ENCODE data around the gene PADI1. TPM values are rescaled to one million over a fixed set of nuclear protein-coding genes. Genes with fewer than 3 reads are reported as not detected.

PADI1 gene
- polyA plus RNA-seq, 1 of the 3 experiments (the other 2 are of a cell fraction): 0.26 TPM

DNA sequence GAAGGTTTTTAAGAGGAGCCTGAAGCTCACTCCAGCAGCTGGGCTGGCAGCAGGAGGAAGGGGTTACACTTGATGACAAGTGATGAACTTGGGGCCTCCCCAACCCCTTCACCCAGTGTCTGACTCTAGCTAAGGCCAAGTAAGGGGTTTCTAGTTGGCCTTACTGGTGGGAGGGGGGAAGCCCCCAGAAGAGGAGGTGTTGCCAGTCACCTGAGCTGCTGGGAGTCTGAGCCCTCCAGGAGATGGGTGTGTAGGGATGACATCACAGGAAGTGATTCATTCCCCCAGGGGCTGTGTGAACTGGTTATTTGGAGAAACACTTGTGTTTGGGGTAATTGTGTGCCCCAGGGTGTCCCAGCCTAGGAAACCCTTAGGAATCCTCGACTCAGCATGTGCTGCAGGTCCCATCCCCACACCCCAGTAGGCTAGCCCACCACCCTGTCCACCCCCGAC is 3.1 kb downstream of the PADI1 start:
- Histone ChIP-seq H3K9me2 (no peaks in the 10 kb centered on the region), H3K36me3 (replicated peaks in 1 of 2; ENCODE audit: control insufficient read depth in 1 of 2, insufficient read depth in 2 of 2, low read length in 1 of 2) (no peaks in the 10 kb centered on the region), H3K27ac (ENCODE audit: low read depth in 2 of 2, low read length in 1 of 2) (no peak overlapping the region), H3K4me3 (ENCODE audit: low read depth in 2 of 2, low read length in 1 of 2) (no peak overlapping the region), H3K79me2 (ENCODE audit: insufficient read depth) (no peaks in the 10 kb centered on the region), H3K4me2 (no peak overlapping the region), H3K9ac (no peak overlapping the region), H3F3A (replicated peaks; ENCODE audit: insufficient read depth) (peaks cover 5% of the 10 kb centered on the region), H3K9me3 (no peaks in the 10 kb centered on the region), H2AFZ (ENCODE audit: low read depth) (no peak overlapping the region), H3K4me1 (ENCODE audit: control insufficient read depth in 1 of 2, insufficient read depth in 2 of 2, low read depth in 1 of 2, low read length in 1 of 2) (peaks cover 7 to 18% of the 10 kb centered on the region in 2 experiments; a peak in 3 of 4 replicates), H4K20me1 (ENCODE audit: insufficient read depth) (no peaks in the 10 kb centered on the region), H3K27me3 (ENCODE audit: insufficient read depth) (no peaks in the 10 kb centered on the region)
- no peak for DNase-seq
- WGBS (ENCODE audit: low lambda C conversion rate): no CpG with 5 or more reads among the region's 2 CpGs
- POLR2A ChIA-PET: no interaction called here
- TF ChIP-seq FOSL2 (IDR thresholded peaks at IDR 0.05; ENCODE audit: borderline replicate concordance, low read depth) (peak; percentile 52; the same call in 1 of the 2 replicates), TCF12 (IDR thresholded peaks at IDR 0.05) (0 out of 2 replicates have a peak, but pooled peaks have one; percentile 18), FOXM1 (IDR thresholded peaks at IDR 0.05; ENCODE audit: low read depth) (no peak)
- CTCF ChIA-PET: interaction anchor here (1.0 to 2.4 kb wide), 3 partner anchors 29 to 83 kb away, joined by 3 to 19 read pairs (median 4); no protein-coding TSS in a partner anchor

DNA sequence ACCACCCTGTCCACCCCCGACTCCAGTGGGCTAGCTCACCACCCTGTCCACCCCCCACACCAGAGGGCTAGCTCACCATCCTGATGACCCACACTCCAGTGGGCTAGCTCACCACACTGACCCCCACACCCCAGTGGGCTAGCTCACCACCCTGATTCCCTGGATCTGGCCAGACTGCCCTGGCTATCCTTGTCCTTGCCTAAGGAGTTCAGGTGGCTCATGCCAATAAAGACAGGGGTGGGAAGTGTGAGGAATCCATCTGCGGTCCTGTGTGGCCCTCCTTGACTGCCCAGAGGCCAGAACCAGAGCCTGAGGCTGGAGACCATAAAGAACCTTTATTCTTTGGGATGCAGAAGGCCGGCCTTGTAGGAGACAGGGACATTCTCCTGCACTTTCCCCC is 3.6 kb downstream of the PADI1 start:
- Histone ChIP-seq H3K9me2 (no peaks in the 10 kb centered on the region), H3K36me3 (replicated peaks in 1 of 2; ENCODE audit: control insufficient read depth in 1 of 2, insufficient read depth in 2 of 2, low read length in 1 of 2) (no peaks in the 10 kb centered on the region), H2AFZ (ENCODE audit: low read depth) (no peak overlapping the region), H3K79me2 (ENCODE audit: insufficient read depth) (no peaks in the 10 kb centered on the region), H3K27me3 (ENCODE audit: insufficient read depth) (no peaks in the 10 kb centered on the region), H3K9me3 (no peaks in the 10 kb centered on the region), H3K9ac (no peak overlapping the region), H3F3A (replicated peaks; ENCODE audit: insufficient read depth) (peaks cover 5% of the 10 kb centered on the region), H3K4me3 (ENCODE audit: low read depth in 2 of 2, low read length in 1 of 2) (no peak overlapping the region), H3K27ac (ENCODE audit: low read depth in 2 of 2, low read length in 1 of 2) (no peak overlapping the region), H3K4me2 (no peak overlapping the region), H4K20me1 (ENCODE audit: insufficient read depth) (no peaks in the 10 kb centered on the region), H3K4me1 (ENCODE audit: control insufficient read depth in 1 of 2, insufficient read depth in 2 of 2, low read depth in 1 of 2, low read length in 1 of 2) (peaks cover 7 to 23% of the 10 kb centered on the region in 2 experiments; a peak in 3 of 4 replicates)
- TF ChIP-seq CHD2 (IDR thresholded peaks at IDR 0.05; ENCODE audit: low read length, partially characterized antibody): no peak
- TF ChIP-seq, protein P1, sequence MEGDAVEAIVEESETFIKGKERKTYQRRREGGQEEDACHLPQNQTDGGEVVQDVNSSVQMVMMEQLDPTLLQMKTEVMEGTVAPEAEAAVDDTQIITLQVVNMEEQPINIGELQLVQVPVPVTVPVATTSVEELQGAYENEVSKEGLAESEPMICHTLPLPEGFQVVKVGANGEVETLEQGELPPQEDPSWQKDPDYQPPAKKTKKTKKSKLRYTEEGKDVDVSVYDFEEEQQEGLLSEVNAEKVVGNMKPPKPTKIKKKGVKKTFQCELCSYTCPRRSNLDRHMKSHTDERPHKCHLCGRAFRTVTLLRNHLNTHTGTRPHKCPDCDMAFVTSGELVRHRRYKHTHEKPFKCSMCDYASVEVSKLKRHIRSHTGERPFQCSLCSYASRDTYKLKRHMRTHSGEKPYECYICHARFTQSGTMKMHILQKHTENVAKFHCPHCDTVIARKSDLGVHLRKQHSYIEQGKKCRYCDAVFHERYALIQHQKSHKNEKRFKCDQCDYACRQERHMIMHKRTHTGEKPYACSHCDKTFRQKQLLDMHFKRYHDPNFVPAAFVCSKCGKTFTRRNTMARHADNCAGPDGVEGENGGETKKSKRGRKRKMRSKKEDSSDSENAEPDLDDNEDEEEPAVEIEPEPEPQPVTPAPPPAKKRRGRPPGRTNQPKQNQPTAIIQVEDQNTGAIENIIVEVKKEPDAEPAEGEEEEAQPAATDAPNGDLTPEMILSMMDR (IDR thresholded peaks at IDR 0.05): no peak
- TF ChIP-seq ELF1 (IDR thresholded peaks at IDR 0.05): no peak
- TF ChIP-seq EP300 (IDR thresholded peaks at IDR 0.05; ENCODE audit: borderline replicate concordance in 1 of 2, low read depth in 1 of 2, low read length in 1 of 2): no peak
- TF ChIP-seq POLR2AphosphoS5 (IDR thresholded peaks at IDR 0.05; ENCODE audit: low read depth, low read length): no peak
- no peak for TF ChIP-seq NFIC (IDR thresholded peaks at IDR 0.05; ENCODE audit: borderline replicate concordance)
- no peak for TF ChIP-seq GATA2 (CRISPR knock-in tag; IDR thresholded peaks at IDR 0.05)
- no peak for TF ChIP-seq SIN3A (IDR thresholded peaks at IDR 0.05; ENCODE audit: borderline replicate concordance, low read depth, low read length)
- no peak for TF ChIP-seq RAD21 (IDR thresholded peaks at IDR 0.05; ENCODE audit: low read length)
- TF ChIP-seq RCOR1 (IDR thresholded peaks at IDR 0.05; ENCODE audit: low read length): no peak
- no peak for TF ChIP-seq GABPA (IDR thresholded peaks at IDR 0.05; ENCODE audit: low read depth)
- TF ChIP-seq, protein P2, sequence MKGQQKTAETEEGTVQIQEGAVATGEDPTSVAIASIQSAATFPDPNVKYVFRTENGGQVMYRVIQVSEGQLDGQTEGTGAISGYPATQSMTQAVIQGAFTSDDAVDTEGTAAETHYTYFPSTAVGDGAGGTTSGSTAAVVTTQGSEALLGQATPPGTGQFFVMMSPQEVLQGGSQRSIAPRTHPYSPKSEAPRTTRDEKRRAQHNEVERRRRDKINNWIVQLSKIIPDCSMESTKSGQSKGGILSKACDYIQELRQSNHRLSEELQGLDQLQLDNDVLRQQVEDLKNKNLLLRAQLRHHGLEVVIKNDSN (IDR thresholded peaks at IDR 0.05; ENCODE audit: borderline replicate concordance, low read depth): no peak
- TF ChIP-seq, protein P3, sequence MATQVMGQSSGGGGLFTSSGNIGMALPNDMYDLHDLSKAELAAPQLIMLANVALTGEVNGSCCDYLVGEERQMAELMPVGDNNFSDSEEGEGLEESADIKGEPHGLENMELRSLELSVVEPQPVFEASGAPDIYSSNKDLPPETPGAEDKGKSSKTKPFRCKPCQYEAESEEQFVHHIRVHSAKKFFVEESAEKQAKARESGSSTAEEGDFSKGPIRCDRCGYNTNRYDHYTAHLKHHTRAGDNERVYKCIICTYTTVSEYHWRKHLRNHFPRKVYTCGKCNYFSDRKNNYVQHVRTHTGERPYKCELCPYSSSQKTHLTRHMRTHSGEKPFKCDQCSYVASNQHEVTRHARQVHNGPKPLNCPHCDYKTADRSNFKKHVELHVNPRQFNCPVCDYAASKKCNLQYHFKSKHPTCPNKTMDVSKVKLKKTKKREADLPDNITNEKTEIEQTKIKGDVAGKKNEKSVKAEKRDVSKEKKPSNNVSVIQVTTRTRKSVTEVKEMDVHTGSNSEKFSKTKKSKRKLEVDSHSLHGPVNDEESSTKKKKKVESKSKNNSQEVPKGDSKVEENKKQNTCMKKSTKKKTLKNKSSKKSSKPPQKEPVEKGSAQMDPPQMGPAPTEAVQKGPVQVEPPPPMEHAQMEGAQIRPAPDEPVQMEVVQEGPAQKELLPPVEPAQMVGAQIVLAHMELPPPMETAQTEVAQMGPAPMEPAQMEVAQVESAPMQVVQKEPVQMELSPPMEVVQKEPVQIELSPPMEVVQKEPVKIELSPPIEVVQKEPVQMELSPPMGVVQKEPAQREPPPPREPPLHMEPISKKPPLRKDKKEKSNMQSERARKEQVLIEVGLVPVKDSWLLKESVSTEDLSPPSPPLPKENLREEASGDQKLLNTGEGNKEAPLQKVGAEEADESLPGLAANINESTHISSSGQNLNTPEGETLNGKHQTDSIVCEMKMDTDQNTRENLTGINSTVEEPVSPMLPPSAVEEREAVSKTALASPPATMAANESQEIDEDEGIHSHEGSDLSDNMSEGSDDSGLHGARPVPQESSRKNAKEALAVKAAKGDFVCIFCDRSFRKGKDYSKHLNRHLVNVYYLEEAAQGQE (IDR thresholded peaks at IDR 0.05; ENCODE audit: low read depth, low read length): no peak
- TF ChIP-seq, protein P4, sequence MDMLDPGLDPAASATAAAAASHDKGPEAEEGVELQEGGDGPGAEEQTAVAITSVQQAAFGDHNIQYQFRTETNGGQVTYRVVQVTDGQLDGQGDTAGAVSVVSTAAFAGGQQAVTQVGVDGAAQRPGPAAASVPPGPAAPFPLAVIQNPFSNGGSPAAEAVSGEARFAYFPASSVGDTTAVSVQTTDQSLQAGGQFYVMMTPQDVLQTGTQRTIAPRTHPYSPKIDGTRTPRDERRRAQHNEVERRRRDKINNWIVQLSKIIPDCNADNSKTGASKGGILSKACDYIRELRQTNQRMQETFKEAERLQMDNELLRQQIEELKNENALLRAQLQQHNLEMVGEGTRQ (IDR thresholded peaks at IDR 0.05; ENCODE audit: borderline replicate concordance, low read depth, low read length): no peak
- WGBS (ENCODE audit: low lambda C conversion rate): 69% methylated on average over 3 of the region's 3 CpGs
- DNase-seq: no peak
- ChIA-PET POLR2A (no interaction called here), CTCF (interaction anchor here (2.4 kb wide), 1 partner anchor 29 kb away, joined by 19 read pairs; no protein-coding TSS in a partner anchor)

All from SK-N-SH (cell line).